SU-DHL-6 (cell line): ENCODE results near the gene KRTAP6-1.

ENCODE experiments used
- H2AFZ ChIP-seq: fragments of 200-600 bp; sonication (generic); 2 replicates; pipeline ENCODE4 v1.6.1; 2014; ENCODE audit warnings: low read depth, mild to moderate bottlenecking, moderate library complexity, mixed read lengths, antibody characterized with exemption, low read length; ENCODE audit not compliant: severe bottlenecking
- H3F3A ChIP-seq: fragments of 200-600 bp; shearing (Covaris generic); 2 replicates; pipeline ENCODE4 v1.6.0; 2016; ENCODE audit warnings: antibody characterized with exemption, mild to moderate bottlenecking; ENCODE audit not compliant: insufficient read depth
- H3K27ac ChIP-seq: fragments of 200-600 bp; sonication (generic); 2 replicates; pipeline ENCODE4 v1.5.1; 2016; ENCODE audit warnings: low read depth, mild to moderate bottlenecking, low read length, moderate library complexity, mixed read lengths
- H3K27me3 ChIP-seq: fragments of 200-600 bp; sonication (generic), shearing (Covaris generic); 2 replicates; pipeline ENCODE4 v1.6.0; 2014; ENCODE audit warnings: mild to moderate bottlenecking, low read length
- H3K36me3 ChIP-seq: fragments of 200-600 bp; sonication (generic); 2 replicates; pipeline ENCODE4 v1.6.1; 2014; ENCODE audit warnings: mild to moderate bottlenecking, low read length, mixed read lengths
- H3K4me2 ChIP-seq: fragments of 300-600, 200-600 bp; shearing (Covaris generic), sonication (generic); 2 replicates; pipeline ENCODE4 v1.6.0; 2014; ENCODE audit warnings: low read length, low read depth, mild to moderate bottlenecking; ENCODE audit not compliant: poor library complexity, severe bottlenecking
- H3K4me3 ChIP-seq: fragments of 200-600 bp; sonication (generic); 2 replicates; pipeline ENCODE4 v1.5.1; 2014; ENCODE audit warnings: antibody characterized with exemption, low read length, mild to moderate bottlenecking, mixed read lengths; ENCODE audit not compliant: insufficient read depth, poor library complexity, severe bottlenecking
- H3K79me2 ChIP-seq: fragments of 200-600 bp; sonication (generic); 2 replicates; pipeline ENCODE4 v1.6.1; 2014; ENCODE audit warnings: mild to moderate bottlenecking, low read length, moderate library complexity; ENCODE audit not compliant: insufficient read depth
- H3K9ac ChIP-seq: fragments of 200-600 bp; sonication (generic); 2 replicates; pipeline ENCODE4 v1.7.0; 2014; ENCODE audit warnings: mild to moderate bottlenecking, low read length
- H3K9me2 ChIP-seq: fragments of 200-600 bp; sonication (generic); replicated peaks from 2 replicates; pipeline ENCODE4 v1.6.1; 2014; ENCODE audit warnings: low read length; ENCODE audit not compliant: insufficient read depth
- H3K9me3 ChIP-seq: fragments of 200-600 bp; sonication (generic); 2 replicates; pipeline ENCODE4 v1.6.1; 2014; ENCODE audit warnings: low read length, mixed read lengths; ENCODE audit not compliant: insufficient read depth
- H4K20me1 ChIP-seq: fragments of 200-600 bp; sonication (generic); 2 replicates; pipeline ENCODE4 v1.6.1; 2014; ENCODE audit warnings: low read depth, mild to moderate bottlenecking, antibody characterized with exemption, low read length, moderate library complexity, mixed read lengths
- EZH2phosphoT487 ChIP-seq: fragments of 200-600 bp; sonication (generic), shearing (Covaris generic); conservative IDR thresholded peaks from 2 replicates; pipeline ENCODE4 v1.6.1; 2018; ENCODE audit warnings: mild to moderate bottlenecking, antibody characterized with exemption, low read length, moderate library complexity, mixed read lengths
- TF ChIP-seq, protein P1 (sequence below): fragments of 200-600 bp; sonication (generic); IDR thresholded peaks from one replicate; pipeline ENCODE4 v1.5.1; 2017; ENCODE audit warnings: antibody characterized with exemption, mild to moderate bottlenecking, low read length, moderate library complexity; ENCODE audit not compliant: insufficient read depth, poor library complexity, severe bottlenecking

KRTAP6-1 gene

GRCh38 chr21:30616125-30616524 is 2.4 kb upstream of the KRTAP6-1 start, which contains the start of gene KRTAP20-1:
Gene KRTAP20-1, plus strand, starts transcription at chr21:30616425. Its CDS starts 30 bp downstream, at chr21:30616455.
- TF ChIP-seq, protein P1, sequence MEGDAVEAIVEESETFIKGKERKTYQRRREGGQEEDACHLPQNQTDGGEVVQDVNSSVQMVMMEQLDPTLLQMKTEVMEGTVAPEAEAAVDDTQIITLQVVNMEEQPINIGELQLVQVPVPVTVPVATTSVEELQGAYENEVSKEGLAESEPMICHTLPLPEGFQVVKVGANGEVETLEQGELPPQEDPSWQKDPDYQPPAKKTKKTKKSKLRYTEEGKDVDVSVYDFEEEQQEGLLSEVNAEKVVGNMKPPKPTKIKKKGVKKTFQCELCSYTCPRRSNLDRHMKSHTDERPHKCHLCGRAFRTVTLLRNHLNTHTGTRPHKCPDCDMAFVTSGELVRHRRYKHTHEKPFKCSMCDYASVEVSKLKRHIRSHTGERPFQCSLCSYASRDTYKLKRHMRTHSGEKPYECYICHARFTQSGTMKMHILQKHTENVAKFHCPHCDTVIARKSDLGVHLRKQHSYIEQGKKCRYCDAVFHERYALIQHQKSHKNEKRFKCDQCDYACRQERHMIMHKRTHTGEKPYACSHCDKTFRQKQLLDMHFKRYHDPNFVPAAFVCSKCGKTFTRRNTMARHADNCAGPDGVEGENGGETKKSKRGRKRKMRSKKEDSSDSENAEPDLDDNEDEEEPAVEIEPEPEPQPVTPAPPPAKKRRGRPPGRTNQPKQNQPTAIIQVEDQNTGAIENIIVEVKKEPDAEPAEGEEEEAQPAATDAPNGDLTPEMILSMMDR = no peak
- TF ChIP-seq EZH2phosphoT487 = no peak
- Histone ChIP-seq H3K4me2 (no peak within 1 kb of the TSS), H3F3A (no peaks in the 10 kb centered on the region), H4K20me1 (no peaks in the 10 kb centered on the region), H3K4me3 (no peak within 1 kb of the TSS), H3K27me3 (no peaks in the 10 kb centered on the region), H3K36me3 (peaks cover 2% of the 10 kb centered on the region; the same call in 1 of the 2 replicates), H3K27ac (no peak within 1 kb of the TSS), H3K9me3 (no peaks in the 10 kb centered on the region), H3K9ac (no peak within 1 kb of the TSS), H3K9me2 (no peaks in the 10 kb centered on the region), H2AFZ (no peak within 1 kb of the TSS), H3K79me2 (no peaks in the 10 kb centered on the region)

DNA sequence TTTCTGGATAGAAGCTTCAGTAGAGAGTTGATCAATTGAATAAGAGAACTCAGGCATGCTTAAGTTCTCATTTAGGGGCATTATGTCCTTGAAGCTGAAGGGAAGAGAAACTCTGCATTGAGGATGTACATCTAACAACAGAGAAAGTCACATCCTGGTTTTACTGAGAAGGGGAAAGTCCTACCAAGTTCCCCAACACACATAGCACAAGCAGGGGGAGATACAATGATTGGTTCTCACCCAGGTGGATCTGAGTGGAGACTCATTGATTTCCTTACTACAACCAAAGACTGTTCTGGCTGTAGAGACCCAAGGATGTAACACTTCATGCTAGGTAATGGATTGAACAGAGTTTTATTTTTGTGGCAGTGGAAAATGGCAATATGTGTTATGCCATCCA is 1.5 kb upstream of the KRTAP6-1 start:
- H3K27ac ChIP-seq = no peak overlapping the region
- H4K20me1 ChIP-seq = no peaks in the 10 kb centered on the region
- no peaks in the 10 kb centered on the region for H3K9me3 ChIP-seq
- TF ChIP-seq, protein P1 = no peak
- no peak for TF ChIP-seq EZH2phosphoT487
- H3K36me3 ChIP-seq = peaks cover 2% of the 10 kb centered on the region; the same call in 1 of the 2 replicates
- H3K4me3 ChIP-seq = no peak overlapping the region
- no peaks in the 10 kb centered on the region for H3K9me2 ChIP-seq
- H3K4me2 ChIP-seq = no peak overlapping the region
- no peaks in the 10 kb centered on the region for H3K79me2 ChIP-seq
- no peak overlapping the region for H2AFZ ChIP-seq
- H3K27me3 ChIP-seq = no peaks in the 10 kb centered on the region
- no peaks in the 10 kb centered on the region for H3F3A ChIP-seq
- H3K9ac ChIP-seq = no peak overlapping the region

DNA sequence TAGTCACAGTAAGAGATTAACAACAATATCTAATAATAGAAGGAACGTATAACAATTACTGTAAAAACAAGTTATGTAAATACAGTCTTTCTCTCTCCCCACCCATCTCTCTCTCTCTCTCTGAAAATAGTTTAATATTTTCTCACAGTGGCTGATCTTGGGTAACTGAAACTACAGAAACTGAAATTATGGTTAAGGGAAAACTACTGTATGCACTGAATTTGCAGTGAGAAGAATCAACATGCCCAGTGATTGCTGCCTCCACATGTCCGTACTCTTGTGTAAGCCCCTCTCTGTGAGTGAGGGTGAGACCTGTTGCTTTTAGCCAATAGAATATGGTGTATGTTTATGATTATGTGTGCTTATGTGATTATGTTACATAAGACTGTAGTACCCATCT is 1.6 kb downstream of the KRTAP6-1 start:
- no peaks in the 10 kb centered on the region for H3K9me2 ChIP-seq
- no peak for TF ChIP-seq EZH2phosphoT487
- TF ChIP-seq, protein P1 = no peak
- no peak overlapping the region for H3K4me3 ChIP-seq
- no peak overlapping the region for H3K4me2 ChIP-seq
- no peaks in the 10 kb centered on the region for H3K9me3 ChIP-seq
- peaks cover 2% of the 10 kb centered on the region; the same call in 1 of the 2 replicates for H3K36me3 ChIP-seq
- no peaks in the 10 kb centered on the region for H3K79me2 ChIP-seq
- H3K9ac ChIP-seq = no peak overlapping the region
- no peaks in the 10 kb centered on the region for H4K20me1 ChIP-seq
- no peaks in the 10 kb centered on the region for H3K27me3 ChIP-seq
- no peak overlapping the region for H2AFZ ChIP-seq
- H3F3A ChIP-seq = no peaks in the 10 kb centered on the region
- no peak overlapping the region for H3K27ac ChIP-seq
